Measurements from ENCODE around the gene MARCHF4.

MARCHF4 gene

GRCh38 chr2:216371721-216372702, at the start of gene MARCHF4:
TSS of gene MARCHF4 (minus strand) at chr2:216372483. CDS start at chr2:216370260, 2,223 bp downstream.
- H3K36me3 Mint-ChIP-seq (ENCODE audit: insufficient read depth), result peaks cover 8% of the 10 kb centered on the region
- ATAC-seq (replicated peaks; ENCODE audit: extremely low read depth, poor library complexity, severe bottlenecking) (peak; percentile 83), DNase-seq (ENCODE audit: low spot score in 2 of 2) (peak; percentile 47 to 66)
- H3K4me3 Mint-ChIP-seq, result peak within 1 kb of the TSS; percentile 46
- peaks cover 88% of the 10 kb centered on the region for H3K27me3 Mint-ChIP-seq
- H3K4me1 Mint-ChIP-seq, result peaks cover 20% of the 10 kb centered on the region
- peak within 1 kb of the TSS; percentile 24 for H3K27ac Mint-ChIP-seq (ENCODE audit: low read depth)
- H3K9me3 Mint-ChIP-seq, result no peaks in the 10 kb centered on the region

GRCh38 chr2:216420367-216421101, 48.3 kb upstream of the MARCHF4 start:
- H3K27ac Mint-ChIP-seq (ENCODE audit: low read depth), result no peak overlapping the region

GRCh38 chr2:216418981-216419380, 46.7 kb upstream of the MARCHF4 start:
- Mint-ChIP-seq H3K4me1 (peaks cover 40% of the 10 kb centered on the region), H3K4me3 (no peak overlapping the region), H3K27me3 (no peaks in the 10 kb centered on the region), H3K36me3 (ENCODE audit: insufficient read depth) (peaks cover 31% of the 10 kb centered on the region), H3K9me3 (no peaks in the 10 kb centered on the region), H3K27ac (ENCODE audit: low read depth) (no peak overlapping the region)
- DNase-seq (ENCODE audit: low spot score in 2 of 2), result no peak
- no peak for ATAC-seq (replicated peaks; ENCODE audit: extremely low read depth, poor library complexity, severe bottlenecking)

More at GRCh38 chr2:216420367-216421101, 48.3 kb upstream of the MARCHF4 start:
- Mint-ChIP-seq H3K4me3 (no peak overlapping the region), H3K27me3 (no peaks in the 10 kb centered on the region), H3K9me3 (no peaks in the 10 kb centered on the region), H3K36me3 (ENCODE audit: insufficient read depth) (peaks cover 36% of the 10 kb centered on the region), H3K4me1 (peaks cover 40% of the 10 kb centered on the region)
- ATAC-seq (replicated peaks; ENCODE audit: extremely low read depth, poor library complexity, severe bottlenecking), result no peak
- DNase-seq (ENCODE audit: low spot score in 2 of 2), result no peak

- no peak overlapping the region for H3K4me3 Mint-ChIP-seq
- H3K27me3 Mint-ChIP-seq, result no peaks in the 10 kb centered on the region
- H3K36me3 Mint-ChIP-seq (ENCODE audit: insufficient read depth), result peaks cover 22% of the 10 kb centered on the region
- H3K4me1 Mint-ChIP-seq, result peaks cover 43% of the 10 kb centered on the region
- ATAC-seq (replicated peaks; ENCODE audit: extremely low read depth, poor library complexity, severe bottlenecking), result no peak
- no peak overlapping the region for H3K27ac Mint-ChIP-seq (ENCODE audit: low read depth)
- no peak for DNase-seq (ENCODE audit: low spot score in 2 of 2)
- no peaks in the 10 kb centered on the region for H3K9me3 Mint-ChIP-seq
Observed at GRCh38 chr2:216416571-216417307, 44.5 kb upstream of the MARCHF4 start.

GRCh38 chr2:216415541-216415940, 43.3 kb upstream of the MARCHF4 start:
- no peak for ATAC-seq (replicated peaks; ENCODE audit: extremely low read depth, poor library complexity, severe bottlenecking)
- H3K4me1 Mint-ChIP-seq, result peaks cover 45% of the 10 kb centered on the region
- H3K9me3 Mint-ChIP-seq, result no peaks in the 10 kb centered on the region
- no peak for DNase-seq (ENCODE audit: low spot score in 2 of 2)
- no peaks in the 10 kb centered on the region for H3K27me3 Mint-ChIP-seq
- no peak overlapping the region for H3K27ac Mint-ChIP-seq (ENCODE audit: low read depth)
- H3K4me3 Mint-ChIP-seq, result no peak overlapping the region
- peaks cover 18% of the 10 kb centered on the region for H3K36me3 Mint-ChIP-seq (ENCODE audit: insufficient read depth)

GRCh38 chr2:216414772-216415319, 42.6 kb upstream of the MARCHF4 start:
- Mint-ChIP-seq H3K36me3 (ENCODE audit: insufficient read depth) (peaks cover 13% of the 10 kb centered on the region), H3K9me3 (no peaks in the 10 kb centered on the region), H3K4me3 (no peak overlapping the region), H3K27ac (ENCODE audit: low read depth) (no peak overlapping the region), H3K27me3 (no peaks in the 10 kb centered on the region), H3K4me1 (peaks cover 39% of the 10 kb centered on the region)
- DNase-seq (ENCODE audit: low spot score in 2 of 2) (no peak), ATAC-seq (replicated peaks; ENCODE audit: extremely low read depth, poor library complexity, severe bottlenecking) (no peak)

- ATAC-seq (replicated peaks; ENCODE audit: extremely low read depth, poor library complexity, severe bottlenecking) (no peak), DNase-seq (ENCODE audit: low spot score in 2 of 2) (no peak)
- Mint-ChIP-seq H3K27ac (ENCODE audit: low read depth) (no peak overlapping the region), H3K4me3 (peak overlapping the region; percentile 99), H3K9me3 (no peaks in the 10 kb centered on the region), H3K27me3 (no peaks in the 10 kb centered on the region), H3K36me3 (ENCODE audit: insufficient read depth) (peaks cover 8% of the 10 kb centered on the region), H3K4me1 (peaks cover 39% of the 10 kb centered on the region)
Observed at GRCh38 chr2:216413882-216414281, 41.6 kb upstream of the MARCHF4 start.

GRCh38 chr2:216412022-216412999, 40.0 kb upstream of the MARCHF4 start, which contains the start of gene SMARCAL1:
TSS of gene SMARCAL1 (plus strand) at chr2:216412484. CDS start at chr2:216414705, 2,221 bp downstream.
- Mint-ChIP-seq H3K4me1 (peaks cover 25% of the 10 kb centered on the region), H3K9me3 (no peaks in the 10 kb centered on the region), H3K36me3 (ENCODE audit: insufficient read depth) (peaks cover 8% of the 10 kb centered on the region), H3K4me3 (peak within 1 kb of the TSS; percentile 99), H3K27me3 (peaks cover 6% of the 10 kb centered on the region), H3K27ac (ENCODE audit: low read depth) (peak within 1 kb of the TSS; percentile 98)
- ATAC-seq (replicated peaks; ENCODE audit: extremely low read depth, poor library complexity, severe bottlenecking) (peak; percentile 92), DNase-seq (ENCODE audit: low spot score in 2 of 2) (peak; percentile 96 to 98)

GRCh38 chr2:216410550-216410949, 38.3 kb upstream of the MARCHF4 start:
- no peak overlapping the region for H3K27ac Mint-ChIP-seq (ENCODE audit: low read depth)
- no peak for ATAC-seq (replicated peaks; ENCODE audit: extremely low read depth, poor library complexity, severe bottlenecking)

GRCh38 chr2:216408426-216409290, 36.4 kb upstream of the MARCHF4 start:
- no peak for ATAC-seq (replicated peaks; ENCODE audit: extremely low read depth, poor library complexity, severe bottlenecking)
- no peak for DNase-seq (ENCODE audit: low spot score in 2 of 2)
- no peak overlapping the region for H3K27ac Mint-ChIP-seq (ENCODE audit: low read depth)
- peaks cover 18% of the 10 kb centered on the region for H3K4me1 Mint-ChIP-seq
- peaks cover 9% of the 10 kb centered on the region for H3K27me3 Mint-ChIP-seq
- H3K36me3 Mint-ChIP-seq (ENCODE audit: insufficient read depth), result peaks cover 5% of the 10 kb centered on the region
- no peak overlapping the region for H3K4me3 Mint-ChIP-seq
- no peaks in the 10 kb centered on the region for H3K9me3 Mint-ChIP-seq

More at GRCh38 chr2:216410550-216410949, 38.3 kb upstream of the MARCHF4 start:
- DNase-seq (ENCODE audit: low spot score in 2 of 2), result no peak
- peaks cover 10% of the 10 kb centered on the region for H3K36me3 Mint-ChIP-seq (ENCODE audit: insufficient read depth)
- H3K27me3 Mint-ChIP-seq, result peaks cover 9% of the 10 kb centered on the region
- H3K9me3 Mint-ChIP-seq, result no peaks in the 10 kb centered on the region
- H3K4me1 Mint-ChIP-seq, result peaks cover 20% of the 10 kb centered on the region
- H3K4me3 Mint-ChIP-seq, result no peak overlapping the region

Measured in central memory CD8-positive, alpha-beta T cell (primary cell).